Mucosa of gallbladder (tissue), 1 donor: Measurements from ENCODE around the gene ERICH4. TPM values are rescaled to one million over a fixed set of nuclear protein-coding genes. Genes with fewer than 3 reads are reported as not detected.
"Not testable (repeated sequence)": the region's sequence is repeated elsewhere in the genome, so short reads cannot be mapped to it uniquely, and the experiment has no call there.

ENCODE experiments used
- DNase-seq: peaks from one replicate; pipeline ENCODE4 v3.0.0-alpha.2; 2020; ENCODE audit warnings: low spot score
- total RNA-seq: library from RNA; stranded (reverse); gene quantifications from one replicate; pipeline ENCODE4 v1.2.1, GENCODE V29; 2021
- donor health status: DM: no; HTN: no; CAD: no.

ERICH4 gene, protein sequence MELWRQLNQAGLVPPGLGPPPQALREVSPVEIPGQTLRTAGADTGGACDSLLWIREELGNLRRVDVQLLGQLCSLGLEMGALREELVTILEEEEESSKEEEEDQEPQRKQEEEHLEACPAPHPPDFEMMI
- total RNA-seq: not detected

DNA sequence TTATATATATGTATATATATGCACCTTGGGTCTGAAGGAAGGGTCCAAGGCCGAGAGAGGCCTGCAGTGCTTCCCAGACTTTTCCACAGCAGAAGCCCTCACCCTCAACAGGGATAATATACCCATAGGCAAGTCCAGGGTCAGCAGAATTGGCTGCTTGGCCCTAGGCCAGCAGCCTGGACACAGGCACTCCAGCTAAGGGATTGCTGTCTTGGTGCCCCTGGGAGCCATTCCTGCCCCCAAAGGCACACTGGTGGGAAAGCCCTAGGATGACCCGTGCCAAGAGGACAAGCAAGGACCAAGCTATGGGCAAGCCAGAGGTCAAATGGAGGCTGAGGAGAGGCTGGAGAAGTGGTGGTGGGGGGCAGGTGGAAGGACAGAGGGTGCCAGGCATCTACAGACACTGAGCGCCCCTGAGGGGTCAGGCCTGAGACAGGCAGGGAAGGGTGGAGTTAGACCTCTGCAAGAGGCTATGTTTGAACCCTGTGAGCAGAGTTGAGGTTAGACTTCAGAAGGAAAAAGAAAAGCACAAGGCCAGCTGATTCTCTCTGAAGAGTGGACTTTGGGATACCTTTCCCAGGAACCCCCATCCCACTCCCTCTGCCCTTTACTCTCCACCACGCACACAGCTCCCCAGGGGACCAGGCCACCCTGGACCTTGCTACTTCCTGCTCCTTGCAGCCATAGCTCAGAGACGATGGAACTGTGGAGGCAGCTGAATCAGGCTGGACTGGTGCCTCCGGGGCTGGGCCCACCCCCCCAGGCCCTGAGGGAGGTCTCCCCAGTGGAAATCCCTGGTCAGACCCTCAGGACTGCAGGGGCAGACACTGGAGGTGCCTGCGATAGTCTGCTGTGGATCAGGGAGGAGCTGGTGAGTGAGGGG lies at the start of gene ERICH4:
ERICH4 (plus strand) TSS at position 684 of the 883 bp plus-strand sequence; CDS start at position 698, 14 bp downstream.
- no peak for DNase-seq

DNA sequence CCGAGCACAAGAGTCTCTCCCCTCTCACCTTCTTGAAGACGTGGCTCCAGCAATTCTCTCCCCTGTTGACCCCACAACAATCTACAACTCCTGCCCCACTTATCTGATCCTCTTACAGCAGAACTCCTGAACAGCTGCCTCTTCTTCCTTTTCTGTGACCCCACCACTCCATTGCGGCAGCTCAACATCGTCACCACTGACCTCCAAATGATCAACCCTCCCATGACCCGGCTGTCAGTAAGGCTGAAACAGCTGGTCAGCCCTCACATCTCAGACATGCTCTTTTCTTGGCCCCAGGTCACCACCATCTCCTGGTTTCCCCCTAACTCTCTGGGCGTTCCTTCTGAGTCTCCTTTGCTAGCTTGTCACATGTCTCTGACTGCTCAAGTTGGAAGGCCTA lies 47.6 kb upstream of the ERICH4 start:
- no peak for DNase-seq

DNA sequence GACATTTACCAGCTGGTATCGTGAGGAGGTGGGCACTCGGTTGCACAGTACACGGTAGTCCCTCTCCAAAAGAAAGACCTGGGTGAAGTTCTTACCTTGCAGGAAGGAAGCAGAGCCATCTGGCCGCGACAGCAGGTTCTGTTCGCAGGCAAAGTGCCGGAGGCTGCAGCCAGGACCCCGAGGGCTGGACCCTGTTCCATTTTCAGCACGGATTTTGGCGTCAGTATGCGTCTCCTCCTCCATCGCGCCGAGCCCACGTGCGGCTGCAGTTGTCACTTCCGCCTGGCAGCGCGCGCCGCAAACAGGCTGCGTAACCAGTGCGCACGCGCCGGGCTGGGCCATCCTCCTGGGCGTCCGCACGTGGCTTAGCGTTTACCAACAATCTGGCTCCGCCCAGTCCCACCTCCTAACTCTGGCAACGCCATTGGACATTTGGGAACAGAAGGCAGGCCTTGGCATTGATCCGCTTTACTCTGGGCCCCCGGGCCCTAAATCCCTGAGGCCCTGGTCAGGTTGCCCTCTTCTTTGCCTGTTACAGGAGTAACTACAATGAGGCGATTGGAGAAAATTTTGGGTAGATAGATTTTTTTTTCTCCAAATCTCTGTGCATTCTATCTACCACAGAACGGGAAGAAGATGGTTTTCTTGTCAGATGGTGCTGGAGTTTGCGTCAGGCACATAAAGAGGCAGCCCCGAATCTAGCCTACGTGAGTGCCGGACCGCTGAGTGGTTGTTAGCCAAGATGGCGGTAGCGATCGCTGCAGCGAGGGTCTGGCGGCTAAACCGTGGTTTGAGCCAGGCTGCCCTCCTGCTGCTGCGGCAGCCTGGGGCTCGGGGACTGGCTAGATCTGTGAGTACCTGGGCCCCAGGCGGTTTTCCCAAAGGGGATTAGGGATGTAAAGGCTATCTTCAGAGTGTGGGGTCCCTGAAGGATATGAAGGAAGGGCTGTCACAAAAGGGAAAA lies 45.6 kb upstream of the ERICH4 start, which contains the start of the genes BCKDHA and EXOSC5:
BCKDHA (plus strand) TSS at position 733 of the 964 bp plus-strand sequence; CDS start at position 743, 10 bp downstream.
EXOSC5 (minus strand) TSS at position 274 of the 964 bp plus-strand sequence; CDS start at position 243, 31 bp downstream.
- peak; percentile 100 for DNase-seq

DNA sequence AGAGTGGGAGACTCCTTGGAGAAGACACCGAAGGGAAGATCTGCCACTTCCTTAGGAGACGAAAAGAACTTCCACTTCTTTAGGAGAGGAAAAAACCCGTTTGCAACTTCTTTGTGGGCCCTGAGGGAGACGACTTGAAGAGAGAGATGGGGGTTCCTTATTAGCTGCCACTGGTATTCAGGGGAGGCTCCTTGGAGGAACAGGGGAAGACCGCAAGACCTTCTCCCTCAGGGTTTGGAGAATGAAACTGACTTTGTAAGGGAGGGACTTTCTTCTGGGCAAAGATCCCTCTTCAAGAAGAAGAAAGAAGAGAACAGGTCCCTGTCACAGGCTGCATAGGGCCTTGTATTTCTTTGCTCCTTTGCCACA lies 44.9 kb upstream of the ERICH4 start:
- no peak for DNase-seq

- no peak for DNase-seq
Measured at GRCh38 chr19:41398598-41398997, 44.4 kb upstream of the ERICH4 start.

DNA sequence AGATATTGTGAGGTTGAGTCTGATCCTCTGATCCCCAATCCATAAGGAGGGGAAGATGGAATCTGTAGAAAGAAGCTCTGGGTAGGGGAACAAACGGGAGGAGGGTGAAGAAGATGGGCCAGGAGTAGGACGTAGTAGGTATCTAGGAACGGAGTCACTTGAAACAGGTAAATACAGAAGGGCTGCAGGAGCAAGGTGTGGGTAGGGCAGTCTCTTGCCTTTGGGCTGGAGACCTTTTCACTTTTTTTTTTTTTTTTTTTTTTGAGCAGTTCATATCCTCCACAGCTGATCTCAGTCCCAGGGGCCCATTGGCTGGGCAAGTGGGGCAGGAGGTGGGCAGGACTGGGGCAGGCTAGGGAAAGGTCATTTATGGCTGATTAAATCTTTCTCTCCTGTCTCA lies 43.9 kb upstream of the ERICH4 start:
- DNase-seq: no peak

GRCh38 chr19:41399525-41399924 lies 43.4 kb upstream of the ERICH4 start:
- no peak for DNase-seq

DNA sequence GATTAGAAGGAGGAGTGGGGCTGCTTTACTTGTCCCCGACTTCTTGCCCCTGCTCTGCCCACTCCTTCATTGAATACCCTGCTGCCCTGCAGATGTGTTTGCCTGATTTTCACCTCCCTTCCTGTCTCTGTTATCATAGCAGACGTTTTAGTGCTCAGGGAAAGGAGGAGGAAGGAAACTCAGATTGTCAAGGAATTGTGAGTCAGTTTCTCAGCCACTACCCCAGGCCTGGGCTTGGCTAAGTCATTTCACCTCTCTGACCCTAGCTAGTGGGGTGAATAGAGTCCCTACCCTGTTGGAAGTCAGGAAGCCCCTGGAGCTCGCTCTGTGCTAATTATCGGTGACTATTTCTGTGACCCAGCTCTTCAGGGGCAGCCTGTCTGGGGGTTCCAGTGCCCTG lies 41.5 kb upstream of the ERICH4 start:
- no peak for DNase-seq

DNA sequence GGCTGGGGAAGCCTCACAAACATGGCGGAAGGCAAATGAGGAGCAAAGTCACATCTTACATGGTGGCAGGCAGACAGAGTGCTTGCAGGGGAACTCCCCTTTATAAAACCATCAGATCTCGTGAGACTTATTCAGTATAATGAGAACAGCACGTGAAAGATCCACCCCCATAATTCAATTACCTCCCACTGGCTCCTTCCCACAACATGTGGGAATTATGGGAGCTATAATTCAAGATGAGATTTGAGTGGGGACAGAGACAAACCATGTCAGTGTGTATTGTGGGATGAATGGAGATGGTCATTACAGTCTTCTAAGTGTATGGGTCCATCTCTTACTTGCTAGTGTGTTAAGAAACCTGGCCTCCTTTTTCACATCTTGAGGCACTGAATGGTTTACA lies 40.9 kb upstream of the ERICH4 start:
- no peak for DNase-seq

DNA sequence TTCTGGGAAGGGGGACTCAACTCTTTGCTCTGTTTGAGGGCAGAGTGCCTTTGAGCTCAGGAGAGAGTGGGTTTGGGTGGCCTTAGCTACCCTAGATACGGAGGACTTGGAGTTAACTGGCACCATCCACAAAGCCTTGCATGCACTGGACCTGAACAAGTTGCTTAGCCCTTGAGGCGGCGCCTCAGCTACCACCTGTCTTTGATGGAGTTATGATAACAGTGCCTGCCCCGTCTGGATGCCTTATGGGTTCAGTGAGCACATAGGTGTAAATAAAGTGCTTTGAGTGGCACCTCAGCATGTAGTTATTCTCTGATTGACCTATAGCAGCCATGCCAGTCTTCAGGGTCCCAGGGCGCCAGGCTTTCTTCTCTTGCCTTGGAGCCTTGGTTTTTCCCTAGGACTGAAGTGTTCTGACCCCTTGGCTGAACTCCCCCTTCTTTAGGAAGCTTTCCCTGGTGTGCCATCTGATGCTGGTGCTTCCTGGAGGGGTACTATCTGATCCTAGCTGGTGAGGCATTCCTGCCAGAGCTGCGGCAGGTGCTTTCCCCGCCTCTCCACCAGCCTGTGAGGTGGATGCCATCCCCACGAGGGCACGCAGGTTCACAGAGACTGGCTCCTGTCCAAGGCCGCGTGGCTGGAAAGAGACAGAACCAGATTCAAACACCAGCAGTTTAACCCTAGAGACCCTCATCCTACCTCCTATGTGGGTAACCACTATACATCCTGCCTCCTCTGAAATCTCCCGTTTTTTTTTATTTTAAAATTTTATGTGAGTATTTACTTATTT lies 39.6 kb upstream of the ERICH4 start:
- DNase-seq: no peak

DNA sequence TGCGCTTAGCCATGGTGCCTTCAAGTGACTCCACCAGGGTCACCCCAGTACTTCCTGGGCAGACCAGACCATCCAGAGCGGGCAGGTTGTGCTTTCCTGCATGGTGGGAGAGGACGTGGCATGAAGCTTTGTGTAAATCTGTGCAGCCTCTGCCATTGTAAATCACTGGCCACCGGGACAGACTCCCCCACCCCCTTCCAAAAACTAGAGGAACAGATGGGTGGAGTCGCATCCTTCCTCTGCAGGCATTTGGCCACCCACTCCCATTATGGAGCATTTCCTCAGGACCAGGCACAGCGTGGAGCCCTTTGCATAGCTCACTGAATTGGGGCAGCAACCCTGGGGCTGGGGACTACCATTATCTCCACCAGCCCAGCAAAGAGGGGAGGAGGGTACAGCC lies 37.2 kb upstream of the ERICH4 start:
- no peak for DNase-seq

DNA sequence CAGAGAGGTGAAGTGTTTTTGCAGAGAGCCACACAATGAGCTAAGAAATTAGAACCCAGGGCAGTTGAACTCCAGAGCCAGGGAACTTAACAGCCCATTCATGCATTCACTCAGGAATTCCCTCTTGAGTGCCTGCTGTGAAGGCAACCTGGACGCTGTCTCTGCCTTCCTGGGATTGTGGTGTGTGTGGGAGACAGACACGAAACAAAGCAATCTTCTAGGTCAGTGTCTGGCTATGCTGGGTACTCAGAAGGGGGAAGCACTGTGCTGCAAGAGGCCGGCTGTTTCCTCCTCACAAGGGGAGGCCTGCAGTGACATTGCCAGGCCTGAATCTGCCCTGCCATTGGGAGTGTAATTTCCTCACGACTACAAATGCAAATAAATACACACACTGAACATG lies 35.7 kb upstream of the ERICH4 start:
- no peak for DNase-seq

GRCh38 chr19:41408256-41408655 lies 34.7 kb upstream of the ERICH4 start:
- no peak for DNase-seq

GRCh38 chr19:41408846-41409245 lies 34.1 kb upstream of the ERICH4 start:
- not testable (repeated sequence) for DNase-seq

DNA sequence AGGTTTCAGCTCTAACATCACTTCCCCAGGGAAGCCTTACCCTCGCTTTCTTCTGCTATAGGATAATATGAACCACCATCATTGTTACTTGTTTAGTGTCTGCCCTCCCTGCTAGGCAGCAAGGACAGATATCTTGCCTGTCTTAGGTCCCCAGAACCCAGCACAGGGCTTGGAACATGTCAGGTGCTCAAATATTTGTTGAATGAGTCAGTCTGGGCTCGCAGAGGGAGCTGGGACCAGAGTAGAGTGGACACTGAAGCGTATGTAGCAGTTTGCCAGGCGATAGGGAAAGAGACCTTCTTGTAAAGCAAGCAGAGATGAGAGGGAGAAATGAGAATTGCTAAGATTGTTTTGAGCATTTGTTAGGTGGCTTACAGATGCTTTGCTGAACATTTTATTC lies 33.7 kb upstream of the ERICH4 start:
- peak; percentile 63 for DNase-seq

- DNase-seq: no peak
Measured at GRCh38 chr19:41410336-41411054, 32.5 kb upstream of the ERICH4 start.

DNA sequence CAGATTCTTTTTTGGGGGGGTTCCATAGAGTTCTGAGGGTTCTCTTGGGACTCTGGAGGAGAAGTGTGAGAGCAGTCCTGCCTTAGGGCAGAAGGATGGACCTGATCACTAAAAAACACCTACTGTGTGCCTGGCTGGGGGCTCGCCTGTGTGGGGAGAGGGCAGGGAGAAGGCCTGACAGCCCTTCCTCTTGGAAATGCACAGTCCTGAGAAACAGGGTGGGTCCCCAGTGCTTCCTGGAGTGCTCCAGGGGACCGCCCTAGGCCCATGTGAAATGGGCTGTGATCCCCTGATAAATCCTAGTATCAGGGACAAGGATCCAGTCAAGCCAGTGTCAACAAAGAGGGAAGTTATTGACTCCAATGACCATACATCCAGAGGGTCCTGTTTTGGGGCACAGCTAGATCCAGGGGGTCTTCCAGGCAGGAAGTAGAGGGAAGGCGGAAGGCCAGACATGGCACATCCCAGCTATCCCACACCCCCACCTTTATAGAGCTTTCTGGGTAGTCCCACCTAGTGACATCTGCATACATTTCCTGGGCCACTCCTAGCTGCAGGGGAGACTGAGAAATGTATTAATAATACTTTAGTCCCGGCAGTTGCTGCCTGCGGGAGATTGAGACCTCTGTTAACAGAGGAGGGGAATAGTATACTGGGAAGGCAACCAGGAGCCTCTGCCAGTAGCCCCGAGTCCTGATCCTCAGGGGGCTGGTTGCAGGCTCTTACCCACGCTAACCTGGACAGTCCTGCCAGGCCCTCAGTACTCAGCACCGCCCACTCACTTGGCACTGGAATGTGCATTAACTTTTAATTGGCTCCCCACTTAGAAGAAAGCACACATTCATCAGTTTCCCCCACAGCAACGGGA lies 31.6 kb upstream of the ERICH4 start:
- no peak for DNase-seq

- no peak for DNase-seq
Measured at GRCh38 chr19:41411968-41412265, 31.0 kb upstream of the ERICH4 start.

DNA sequence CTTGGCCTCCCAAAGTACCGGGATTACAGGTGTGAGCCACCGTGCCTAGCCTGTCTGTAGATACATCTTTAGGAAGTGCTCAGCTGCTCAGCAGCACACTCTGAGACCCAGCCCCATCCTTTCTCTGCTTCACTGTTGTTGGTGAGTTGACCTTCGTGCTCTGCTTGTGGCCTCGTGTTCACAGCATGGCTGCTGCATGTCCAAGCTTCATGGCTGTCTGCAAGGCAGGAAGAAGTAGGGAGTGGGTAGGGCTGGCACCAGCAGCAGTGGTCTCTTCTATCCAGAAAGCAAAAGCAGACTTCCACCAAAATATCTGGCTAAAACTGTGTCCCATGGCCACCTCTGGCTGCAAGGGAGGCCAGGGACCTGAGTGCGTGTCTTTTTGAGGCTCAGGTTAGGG lies 30.0 kb upstream of the ERICH4 start:
- no peak for DNase-seq

GRCh38 chr19:41413947-41414346 lies 29.0 kb upstream of the ERICH4 start:
- no peak for DNase-seq
